IMR-90 (cell line): ENCODE results near the gene EYS. TPM values are rescaled to one million over a fixed set of nuclear protein-coding genes. Genes with fewer than 3 reads are reported as not detected.

Source experiments
- ATAC-seq: fragments of 200-7000 bp; cut with Tn5 transposase; 2 replicates; pipeline ENCODE4 v1.9.1; 2020; ENCODE audit warnings: low read depth, mild to moderate bottlenecking, moderate library complexity
- BruUV-seq: library from RNA; stranded (reverse); fragments of 400-500 nt; replicated peaks from 2 replicates; lab custom pipeline; 2021; lab: Mats Ljungman, UMichigan
- CTCF ChIA-PET: fragments of 300-600 bp; formaldehyde crosslinking; extraction: SDS; loops from one replicate; lab custom pipeline; 2021; ENCODE audit warnings: antibody characterized with exemption; lab: Yijun Ruan, JAX
- POLR2A ChIA-PET: fragments of 300-600 bp; sonication (Branson Sonifier 250); formaldehyde crosslinking; loops from one replicate; lab custom pipeline; 2022; ENCODE audit warnings: antibody characterized with exemption; ENCODE audit not compliant: unreplicated experiment; lab: Charles Lee
- DNase-seq: peaks from one replicate; pipeline ENCODE4 v3.0.0; 2013
- H2AFZ ChIP-seq: replicated peaks from 2 replicates; pipeline ENCODE3; 2013; ENCODE audit warnings: low read length, mild to moderate bottlenecking; ENCODE audit not compliant: poor library complexity
- H2AK5ac ChIP-seq: 2 replicates; pipeline ENCODE4 v1.6.1; 2013; ENCODE audit warnings: low read depth, low read length, inconsistent platforms
- H2AK9ac ChIP-seq: replicated peaks from 2 replicates; pipeline ENCODE3; 2013; ENCODE audit warnings: mild to moderate bottlenecking, low read depth, low read length, moderate library complexity; ENCODE audit not compliant: poor library complexity
- H2BK120ac ChIP-seq: 2 replicates; pipeline ENCODE4 v1.6.1; 2013; ENCODE audit warnings: low read depth, low read length, inconsistent platforms
- H2BK15ac ChIP-seq: 3 replicates; pipeline ENCODE4 v1.6.1; 2013; ENCODE audit warnings: low read depth, low read length, inconsistent platforms
- H2BK20ac ChIP-seq: 2 replicates; pipeline ENCODE4 v1.6.1; 2013; ENCODE audit warnings: low read depth, mild to moderate bottlenecking, inconsistent platforms, low read length, moderate library complexity
- H2BK5ac ChIP-seq: 2 replicates; pipeline ENCODE4 v1.6.1; 2013; ENCODE audit warnings: mild to moderate bottlenecking, low read depth, low read length, inconsistent platforms; ENCODE audit not compliant: poor library complexity, severe bottlenecking
- H3K14ac ChIP-seq: replicated peaks from 2 replicates; pipeline ENCODE4 v1.6.1; 2013; ENCODE audit warnings: low read depth, low read length, inconsistent platforms
- H3K18ac ChIP-seq: 2 replicates; pipeline ENCODE4 v1.6.1; 2013; ENCODE audit warnings: low read depth, low read length, control low read depth
- H3K23ac ChIP-seq: 2 replicates; pipeline ENCODE4 v1.6.1; 2013; ENCODE audit warnings: low read depth, low read length, inconsistent platforms
- H3K27ac ChIP-seq: 2 replicates; pipeline ENCODE4 v1.5.1; 2013; ENCODE audit warnings: mild to moderate bottlenecking, control low read depth, low read length; ENCODE audit not compliant: insufficient read depth
- H3K27me3 ChIP-seq: 2 replicates; pipeline ENCODE4 v1.6.1; 2013; ENCODE audit warnings: low read length; ENCODE audit not compliant: control insufficient read depth, insufficient read depth
- H3K36me3 ChIP-seq: 2 replicates; pipeline ENCODE4 v1.6.1; 2013; ENCODE audit warnings: low read length, mixed read lengths; ENCODE audit not compliant: control insufficient read depth, insufficient read depth
- H3K4ac ChIP-seq: 2 replicates; pipeline ENCODE4 v1.6.1; 2013; ENCODE audit warnings: low read depth, low read length, inconsistent platforms
- H3K4me1 ChIP-seq: 2 replicates; pipeline ENCODE4 v1.6.1; 2013; ENCODE audit warnings: low read length, mixed read lengths; ENCODE audit not compliant: control insufficient read depth, insufficient read depth
- H3K4me2 ChIP-seq: 2 replicates; pipeline ENCODE4 v1.6.1; 2013; ENCODE audit warnings: low read depth, mild to moderate bottlenecking, control low read depth, low read length, moderate library complexity
- H3K4me3 ChIP-seq: 2 replicates; pipeline ENCODE4 v1.5.1; 2013; ENCODE audit warnings: low read depth, mild to moderate bottlenecking, control low read depth, low read length, moderate library complexity; ENCODE audit not compliant: insufficient read depth
- H3K56ac ChIP-seq: 2 replicates; pipeline ENCODE4 v1.6.1; 2013; ENCODE audit warnings: low read length, inconsistent platforms; ENCODE audit not compliant: insufficient read depth; ENCODE audit errors: extremely low read depth
- H3K79me1 ChIP-seq, 2 experiments: 2 replicates each; pipeline ENCODE4 v1.6.1; 2013; ENCODE audit warnings: low read length in 2 of 2, inconsistent platforms in 1 of 2, low read depth in 1 of 2
- H3K9ac ChIP-seq: 2 replicates; pipeline ENCODE4 v1.6.1; 2013; ENCODE audit warnings: low read depth, low read length, control low read depth
- H3K9me1 ChIP-seq: 2 replicates; pipeline ENCODE4 v1.6.1; 2013; ENCODE audit warnings: low read length, inconsistent platforms; ENCODE audit not compliant: insufficient read depth
- H3K9me3 ChIP-seq: 2 replicates; pipeline ENCODE4 v1.6.1; 2013; ENCODE audit warnings: low read length; ENCODE audit not compliant: control insufficient read depth, insufficient read depth
- H4K20me1 ChIP-seq: 2 replicates; pipeline ENCODE4 v1.6.1; 2013; ENCODE audit warnings: low read length, inconsistent platforms; ENCODE audit not compliant: insufficient read depth
- H4K5ac ChIP-seq: 2 replicates; pipeline ENCODE4 v1.6.1; 2013; ENCODE audit warnings: mild to moderate bottlenecking, low read depth, low read length, control low read depth
- H4K8ac ChIP-seq, 2 experiments: 2 replicates each; pipeline ENCODE4 v1.6.1; 2013; ENCODE audit warnings: low read depth in 2 of 2, low read length in 2 of 2, control low read depth in 1 of 2, inconsistent platforms in 1 of 2
- H4K91ac ChIP-seq: 2 replicates; pipeline ENCODE4 v1.6.1; 2013; ENCODE audit warnings: low read depth, low read length, inconsistent platforms; ENCODE audit not compliant: insufficient read depth
- BHLHE40 ChIP-seq: fragments of 150-350 bp; IDR thresholded peaks from 2 replicates; pipeline ENCODE4 v1.6.1; 2016; ENCODE audit warnings: mild to moderate bottlenecking, low read depth, low read length
- CEBPB ChIP-seq: IDR thresholded peaks from 2 replicates; pipeline ENCODE4 v1.6.1; 2012; ENCODE audit warnings: low read depth, low read length, improper control_type of control experiment
- ELK1 ChIP-seq: fragments of 150-350 bp; IDR thresholded peaks from 2 replicates; pipeline ENCODE4 v1.6.1; 2016; ENCODE audit warnings: low read depth, mild to moderate bottlenecking, low read length, moderate library complexity, borderline replicate concordance
- FOS ChIP-seq: fragments of 150-350 bp; IDR thresholded peaks from 2 replicates; pipeline ENCODE4 v1.6.1; 2016; ENCODE audit warnings: low read depth, low read length
- MAFK ChIP-seq: IDR thresholded peaks from 2 replicates; pipeline ENCODE4 v1.6.1; 2012; ENCODE audit warnings: low read depth, low read length, improper control_type of control experiment
- MAZ ChIP-seq: IDR thresholded peaks from 2 replicates; pipeline ENCODE4 v1.6.1; 2012; ENCODE audit warnings: low read depth, mild to moderate bottlenecking, low read length, improper control_type of control experiment, moderate library complexity, borderline replicate concordance
- MXI1 ChIP-seq: IDR thresholded peaks from 2 replicates; pipeline ENCODE4 v1.6.1; 2012; ENCODE audit warnings: low read depth, mild to moderate bottlenecking, low read length, moderate library complexity, borderline replicate concordance
- NFE2L2 ChIP-seq: fragments of 150-350 bp; IDR thresholded peaks from 2 replicates; pipeline ENCODE4 v1.6.1; 2016; ENCODE audit warnings: low read depth, mild to moderate bottlenecking, low read length
- RAD21 ChIP-seq: IDR thresholded peaks from 2 replicates; pipeline ENCODE4 v1.6.1; 2012; ENCODE audit warnings: low read length, improper control_type of control experiment
- RCOR1 ChIP-seq: IDR thresholded peaks from 2 replicates; pipeline ENCODE4 v1.6.1; 2012; ENCODE audit warnings: mild to moderate bottlenecking, low read length, improper control_type of control experiment; ENCODE audit not compliant: insufficient replicate concordance
- WGBS, 2 experiments: methylation state at CpG; one replicate each; pipeline versions ENCODE4 v1.1.5 to v1.1.7; 2013; ENCODE audit warnings: missing lambda C conversion rate in 2 of 2; ENCODE audit not compliant: insufficient read length in 1 of 2; ENCODE audit errors: extremely low coverage in 2 of 2; 5-methylcytosine and 5-hydroxymethylcytosine counted together
- dilution Hi-C: fragments of 300-500 bp; cut with HindIII; formaldehyde crosslinking; loops from one replicate; pipeline ENCODE4 v1.14.3; 2018; ENCODE audit warnings: low sequenced_read_pairs; ENCODE audit not compliant: unreplicated experiment
- in situ Hi-C: fragments of 300-500 bp; cut with MboI; formaldehyde crosslinking; loops from 3 replicates; pipeline ENCODE4 v1.14.3; 2019; ENCODE audit warnings: low sequenced_read_pairs, inconsistent platforms, mixed read lengths
- intact Hi-C: fragments of 100-400 bp; cut with micrococcal nuclease; formaldehyde crosslinking; loops from 2 replicates; pipeline ENCODE4 v1.10.0; 2022
- polyA plus RNA-seq, 3 experiments: library from polyadenylated mRNA; depleted of rRNA; stranded (reverse); fragments of >200 nt; gene quantifications; 2 replicates each; pipeline ENCODE4 v1.2.3, GENCODE V29; 2012; ENCODE audit warnings: low replicate concordance in 1 of 3
- total RNA-seq: library from RNA; depleted of rRNA; stranded (reverse); fragments of >200 nt; gene quantifications from 2 replicates; pipeline ENCODE4 v1.2.3, GENCODE V29; 2012
- TF ChIP-seq, protein P1 (sequence below): conservative IDR thresholded peaks from 2 replicates; pipeline ENCODE4 v1.5.1; 2012; ENCODE audit warnings: mild to moderate bottlenecking, low read depth, low read length, improper control_type of control experiment
- TF ChIP-seq, protein P2 (sequence below): fragments of 150-350 bp; IDR thresholded peaks from 2 replicates; pipeline ENCODE4 v1.6.1; 2017; ENCODE audit warnings: mild to moderate bottlenecking, antibody characterized with exemption, low read length, low read depth

Gene EYS
- total and polyA plus RNA-seq, 2 of the 4 experiments (the other 2 are of a cell fraction) = under 0.01 TPM; not detected in 1

DNA sequence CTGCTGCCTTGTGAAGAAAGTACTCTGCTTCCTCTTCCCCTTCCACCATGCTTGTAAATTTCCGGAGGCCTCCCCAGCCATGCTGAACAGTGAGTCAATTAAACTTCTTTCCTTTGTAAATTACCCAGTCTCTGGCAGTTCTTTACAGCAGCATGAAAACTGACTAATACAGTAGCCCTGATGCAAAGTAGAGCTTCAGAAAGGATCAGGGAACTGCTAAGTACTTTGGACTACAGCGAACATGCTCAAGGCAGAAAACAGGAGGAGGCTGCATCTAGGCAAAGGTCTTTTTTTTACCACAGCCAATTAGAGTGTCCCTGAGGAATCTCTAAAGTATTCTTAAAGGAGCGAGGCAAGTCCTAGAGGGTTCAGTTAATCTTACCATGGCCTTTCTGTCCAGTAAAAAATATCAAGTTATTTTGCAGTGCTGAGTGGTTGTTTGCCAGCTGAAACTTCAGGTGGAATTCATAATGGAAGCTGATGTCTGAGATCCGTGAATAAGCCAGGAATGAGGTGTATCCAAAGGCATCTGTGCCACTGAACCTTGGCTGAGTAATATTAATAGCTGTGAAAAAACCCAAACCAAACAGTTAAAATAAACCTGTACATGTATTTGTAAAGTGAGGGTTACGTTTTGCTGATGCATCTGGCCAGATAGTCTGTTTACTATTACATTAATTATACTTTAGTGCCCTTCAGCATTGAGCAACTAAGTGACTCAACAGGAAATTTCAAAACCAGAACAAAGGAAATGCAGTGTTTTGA is 1901.0 kb downstream of the EYS start:
- POLR2A ChIA-PET = no interaction called here
- Histone ChIP-seq H3K4ac (peak overlapping the region; percentile 75), H3K23ac (peak overlapping the region; percentile 96), H3K9ac (0 out of 2 replicates have a peak overlapping the region, but pooled peaks have one; percentile 12), H3K9me1 (peaks cover 3% of the 10 kb centered on the region), H3K4me3 (no peak overlapping the region), H3K14ac (peak overlapping the region; percentile 95), H4K91ac (peak overlapping the region; percentile 83), H3K56ac (peak overlapping the region; percentile 83), H3K9me3 (no peaks in the 10 kb centered on the region), H2BK20ac (peak overlapping the region; percentile 96), H2AK5ac (peak overlapping the region; percentile 89), H3K27me3 (no peaks in the 10 kb centered on the region), H2BK15ac (peak overlapping the region; percentile 52; the same call in 2 of the 3 replicates), H3K4me1 (peaks cover 15% of the 10 kb centered on the region), H3K79me1 (no peaks in the 10 kb centered on the region), H4K8ac (peak overlapping the region; percentile 75 to 78), H2BK120ac (peak overlapping the region; percentile 95), H2AK9ac (no peak overlapping the region), H4K5ac (peak overlapping the region; percentile 32), H2AFZ (peak overlapping the region; percentile 38), H3K4me2 (peak overlapping the region; percentile 65), H3K36me3 (no peaks in the 10 kb centered on the region), H3K18ac (peak overlapping the region; percentile 98), H2BK5ac (peak overlapping the region; percentile 97), H3K27ac (peak overlapping the region; percentile 85), H4K20me1 (no peaks in the 10 kb centered on the region)
- 0% methylated on average over 1 of the region's 5 CpGs; no CpG with 5 or more reads in 1 of the 2 experiments for WGBS, 2 experiments
- no TSS peak for BruUV-seq
- intact Hi-C loops = no loop called here
- ATAC-seq (peak; percentile 67), DNase-seq (peak; percentile 95)
- CTCF ChIA-PET = interaction anchor here (1.0 to 1.2 kb wide), 2 partner anchors 9 to 41 kb away, joined by 3 to 4 read pairs; no protein-coding TSS in a partner anchor
- dilution Hi-C loops = no loop called here
- in situ Hi-C loops = no loop called here
- TF ChIP-seq ELK1 = no peak
- TF ChIP-seq, protein P1, sequence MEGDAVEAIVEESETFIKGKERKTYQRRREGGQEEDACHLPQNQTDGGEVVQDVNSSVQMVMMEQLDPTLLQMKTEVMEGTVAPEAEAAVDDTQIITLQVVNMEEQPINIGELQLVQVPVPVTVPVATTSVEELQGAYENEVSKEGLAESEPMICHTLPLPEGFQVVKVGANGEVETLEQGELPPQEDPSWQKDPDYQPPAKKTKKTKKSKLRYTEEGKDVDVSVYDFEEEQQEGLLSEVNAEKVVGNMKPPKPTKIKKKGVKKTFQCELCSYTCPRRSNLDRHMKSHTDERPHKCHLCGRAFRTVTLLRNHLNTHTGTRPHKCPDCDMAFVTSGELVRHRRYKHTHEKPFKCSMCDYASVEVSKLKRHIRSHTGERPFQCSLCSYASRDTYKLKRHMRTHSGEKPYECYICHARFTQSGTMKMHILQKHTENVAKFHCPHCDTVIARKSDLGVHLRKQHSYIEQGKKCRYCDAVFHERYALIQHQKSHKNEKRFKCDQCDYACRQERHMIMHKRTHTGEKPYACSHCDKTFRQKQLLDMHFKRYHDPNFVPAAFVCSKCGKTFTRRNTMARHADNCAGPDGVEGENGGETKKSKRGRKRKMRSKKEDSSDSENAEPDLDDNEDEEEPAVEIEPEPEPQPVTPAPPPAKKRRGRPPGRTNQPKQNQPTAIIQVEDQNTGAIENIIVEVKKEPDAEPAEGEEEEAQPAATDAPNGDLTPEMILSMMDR = no peak
- TF ChIP-seq RCOR1 = peak; percentile 31
- peak; percentile 47; the same call in 1 of the 2 replicates for TF ChIP-seq BHLHE40
- TF ChIP-seq MAZ = no peak
- no peak for TF ChIP-seq RAD21
- TF ChIP-seq MXI1 = no peak
- peak; percentile 93 for TF ChIP-seq FOS
- peak; percentile 81 for TF ChIP-seq MAFK
- TF ChIP-seq, protein P2, sequence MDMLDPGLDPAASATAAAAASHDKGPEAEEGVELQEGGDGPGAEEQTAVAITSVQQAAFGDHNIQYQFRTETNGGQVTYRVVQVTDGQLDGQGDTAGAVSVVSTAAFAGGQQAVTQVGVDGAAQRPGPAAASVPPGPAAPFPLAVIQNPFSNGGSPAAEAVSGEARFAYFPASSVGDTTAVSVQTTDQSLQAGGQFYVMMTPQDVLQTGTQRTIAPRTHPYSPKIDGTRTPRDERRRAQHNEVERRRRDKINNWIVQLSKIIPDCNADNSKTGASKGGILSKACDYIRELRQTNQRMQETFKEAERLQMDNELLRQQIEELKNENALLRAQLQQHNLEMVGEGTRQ = no peak
- TF ChIP-seq CEBPB = peak; percentile 99
- peak; percentile 61; the same call in 1 of the 2 replicates for TF ChIP-seq NFE2L2
